PFSK-1 (cell line): Measurements from ENCODE around the gene CCDC85A.

ENCODE experiments used
- FOXP2 ChIP-seq: optimal IDR thresholded peaks from 2 replicates; pipeline ENCODE3; 2011; ENCODE audit warnings: borderline replicate concordance, control low read depth, inconsistent platforms; ENCODE audit not compliant: insufficient read depth; ENCODE audit errors: extremely low read length, extremely low read depth
- POLR2AphosphoS5 ChIP-seq: IDR thresholded peaks from 2 replicates; pipeline ENCODE4 v1.6.1; 2012; ENCODE audit warnings: low read depth, mild to moderate bottlenecking, control low read depth, low read length, moderate library complexity
- SIN3A ChIP-seq: IDR thresholded peaks from 2 replicates; pipeline ENCODE4 v1.6.1; 2012; ENCODE audit warnings: mild to moderate bottlenecking, low read length, moderate library complexity, borderline replicate concordance; ENCODE audit not compliant: insufficient read depth
- TAF1 ChIP-seq: IDR thresholded peaks from 2 replicates; pipeline ENCODE4 v1.6.1; 2012; ENCODE audit warnings: low read length, control low read depth, borderline replicate concordance; ENCODE audit not compliant: insufficient read depth
- TF ChIP-seq, protein P1 (sequence below), 2 experiments: IDR thresholded peaks; 2 replicates each; pipeline versions ENCODE4 v1.6.1 to v1.8.0; 2011 to 2012; ENCODE audit warnings: low read depth in 2 of 2, low read length in 2 of 2, control low read depth in 1 of 2, inconsistent platforms in 1 of 2, mild to moderate bottlenecking in 1 of 2, moderate library complexity in 1 of 2; ENCODE audit not compliant: insufficient read depth in 1 of 2

Gene CCDC85A

GRCh38 chr2:56239437-56239836, 55.6 kb downstream of the CCDC85A start:
- TF ChIP-seq, protein P1, sequence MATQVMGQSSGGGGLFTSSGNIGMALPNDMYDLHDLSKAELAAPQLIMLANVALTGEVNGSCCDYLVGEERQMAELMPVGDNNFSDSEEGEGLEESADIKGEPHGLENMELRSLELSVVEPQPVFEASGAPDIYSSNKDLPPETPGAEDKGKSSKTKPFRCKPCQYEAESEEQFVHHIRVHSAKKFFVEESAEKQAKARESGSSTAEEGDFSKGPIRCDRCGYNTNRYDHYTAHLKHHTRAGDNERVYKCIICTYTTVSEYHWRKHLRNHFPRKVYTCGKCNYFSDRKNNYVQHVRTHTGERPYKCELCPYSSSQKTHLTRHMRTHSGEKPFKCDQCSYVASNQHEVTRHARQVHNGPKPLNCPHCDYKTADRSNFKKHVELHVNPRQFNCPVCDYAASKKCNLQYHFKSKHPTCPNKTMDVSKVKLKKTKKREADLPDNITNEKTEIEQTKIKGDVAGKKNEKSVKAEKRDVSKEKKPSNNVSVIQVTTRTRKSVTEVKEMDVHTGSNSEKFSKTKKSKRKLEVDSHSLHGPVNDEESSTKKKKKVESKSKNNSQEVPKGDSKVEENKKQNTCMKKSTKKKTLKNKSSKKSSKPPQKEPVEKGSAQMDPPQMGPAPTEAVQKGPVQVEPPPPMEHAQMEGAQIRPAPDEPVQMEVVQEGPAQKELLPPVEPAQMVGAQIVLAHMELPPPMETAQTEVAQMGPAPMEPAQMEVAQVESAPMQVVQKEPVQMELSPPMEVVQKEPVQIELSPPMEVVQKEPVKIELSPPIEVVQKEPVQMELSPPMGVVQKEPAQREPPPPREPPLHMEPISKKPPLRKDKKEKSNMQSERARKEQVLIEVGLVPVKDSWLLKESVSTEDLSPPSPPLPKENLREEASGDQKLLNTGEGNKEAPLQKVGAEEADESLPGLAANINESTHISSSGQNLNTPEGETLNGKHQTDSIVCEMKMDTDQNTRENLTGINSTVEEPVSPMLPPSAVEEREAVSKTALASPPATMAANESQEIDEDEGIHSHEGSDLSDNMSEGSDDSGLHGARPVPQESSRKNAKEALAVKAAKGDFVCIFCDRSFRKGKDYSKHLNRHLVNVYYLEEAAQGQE (IDR thresholded peaks at IDR 0.05; ENCODE audit: insufficient read depth in 1 of 2, low read depth in 2 of 2, low read length in 2 of 2) = no peak
- TF ChIP-seq POLR2AphosphoS5 (no peak), TAF1 (no peak), SIN3A (no peak), FOXP2 (no peak)

GRCh38 chr2:56240210-56240609, 56.4 kb downstream of the CCDC85A start:
- TF ChIP-seq POLR2AphosphoS5 (no peak), FOXP2 (no peak), TAF1 (no peak), SIN3A (no peak)
- TF ChIP-seq, protein P1 (IDR thresholded peaks at IDR 0.05; ENCODE audit: insufficient read depth in 1 of 2, low read depth in 2 of 2, low read length in 2 of 2) = no peak

DNA sequence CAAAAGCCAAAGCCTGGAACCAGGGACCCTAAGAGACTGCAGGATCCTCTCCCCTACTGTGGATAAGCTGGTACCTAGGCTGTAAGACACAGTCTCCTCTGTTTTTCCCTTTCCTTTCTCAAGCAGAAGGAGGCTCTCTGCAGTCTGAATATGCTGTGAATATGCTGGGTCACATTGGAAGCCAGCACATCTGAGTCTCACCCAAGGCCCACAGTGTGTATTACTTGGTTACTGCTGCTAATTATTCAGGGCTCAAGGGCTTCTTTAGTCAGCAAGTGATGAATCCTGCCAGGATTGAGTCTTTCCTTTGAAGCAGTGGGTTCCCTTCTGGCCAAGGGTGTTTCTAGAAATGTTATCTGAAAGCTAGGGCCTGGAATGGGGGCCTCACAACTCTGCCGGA, 60.7 kb downstream of the CCDC85A start:
- TF ChIP-seq POLR2AphosphoS5 = no peak
- no peak for TF ChIP-seq SIN3A
- TF ChIP-seq, protein P1 (IDR thresholded peaks at IDR 0.05; ENCODE audit: insufficient read depth in 1 of 2, low read depth in 2 of 2, low read length in 2 of 2) = no peak
- TF ChIP-seq FOXP2 = no peak
- TF ChIP-seq TAF1 = no peak

GRCh38 chr2:56244911-56245530, 61.2 kb downstream of the CCDC85A start:
- no peak for TF ChIP-seq POLR2AphosphoS5
- no peak for TF ChIP-seq SIN3A
- TF ChIP-seq, protein P1 (IDR thresholded peaks at IDR 0.05; ENCODE audit: insufficient read depth in 1 of 2, low read depth in 2 of 2, low read length in 2 of 2) = no peak
- TF ChIP-seq FOXP2 = no peak
- TF ChIP-seq TAF1 = no peak
